Smooth muscle cell (in vitro differentiated cells): ENCODE results near the gene RCE1. TPM values are rescaled to one million over a fixed set of nuclear protein-coding genes. Genes with fewer than 3 reads are reported as not detected.
A peak's percentile ranks its signal among the peaks of the same experiment; 100 is the strongest.

Experiments used
- DNase-seq: peaks from one replicate; lab custom pipeline; 2025; ENCODE audit not compliant: unreplicated experiment; lab: John Stamatoyannopoulos, UW
- H2AFZ ChIP-seq: fragments of 200-600 bp; sonication (generic); 2 replicates; pipeline ENCODE4 v1.6.0; 2016; ENCODE audit warnings: antibody characterized with exemption, low read depth, mild to moderate bottlenecking
- H3F3A ChIP-seq: fragments of 200-600 bp; sonication (generic); 2 replicates; pipeline ENCODE4 v1.6.0; 2017; ENCODE audit warnings: antibody characterized with exemption, low read depth
- H3K27ac ChIP-seq: fragments of 200-600 bp; sonication (generic); 2 replicates; pipeline ENCODE4 v1.5.1; 2016; ENCODE audit warnings: low read depth, mild to moderate bottlenecking
- H3K27me3 ChIP-seq: fragments of 200-600 bp; sonication (generic); 2 replicates; pipeline ENCODE4 v1.6.1; 2016; ENCODE audit warnings: low read depth, mild to moderate bottlenecking
- H3K36me3 ChIP-seq: fragments of 200-600 bp; sonication (generic); 2 replicates; pipeline ENCODE4 v1.5.1; 2016; ENCODE audit warnings: low read depth
- H3K4me1 ChIP-seq: fragments of 200-600 bp; sonication (generic); 2 replicates; pipeline ENCODE4 v1.5.1; 2016; ENCODE audit warnings: low read depth
- H3K4me2 ChIP-seq: fragments of 200-600 bp; sonication (generic); 2 replicates; pipeline ENCODE4 v1.6.0; 2016; ENCODE audit warnings: mild to moderate bottlenecking
- H3K4me3 ChIP-seq: fragments of 200-600 bp; sonication (generic); 2 replicates; pipeline ENCODE4 v1.5.1; 2016; ENCODE audit warnings: mild to moderate bottlenecking
- H3K79me2 ChIP-seq: fragments of 200-600 bp; sonication (generic); 2 replicates; pipeline ENCODE4 v1.6.0; 2016; ENCODE audit warnings: low read depth, mild to moderate bottlenecking
- H3K9ac ChIP-seq: fragments of 200-600 bp; sonication (generic); 2 replicates; pipeline ENCODE4 v1.6.0; 2016; ENCODE audit warnings: low read depth
- H3K9me3 ChIP-seq: fragments of 200-600 bp; sonication (generic); replicated peaks from 2 replicates; pipeline ENCODE4 v1.5.1; 2016; ENCODE audit warnings: low read depth
- H4K20me1 ChIP-seq: fragments of 200-600 bp; sonication (generic); 2 replicates; pipeline ENCODE4 v1.6.0; 2016; ENCODE audit warnings: low read depth
- CTCF ChIP-seq: fragments of 200-600 bp; sonication (generic); IDR thresholded peaks from 2 replicates; pipeline ENCODE4 v1.5.1; 2017; ENCODE audit warnings: borderline replicate concordance, mild to moderate bottlenecking, antibody characterized with exemption; ENCODE audit not compliant: insufficient read depth, poor library complexity, severe bottlenecking
- WGBS: methylation state at CpG from one replicate; pipeline ENCODE4 v1.1.7; 2016; ENCODE audit warnings: low lambda C conversion rate; 5-methylcytosine and 5-hydroxymethylcytosine counted together
- polyA plus RNA-seq: library from polyadenylated mRNA; unstranded; fragments of >200 nt; fragmentation: Nextera tagmentation; extraction: Ambion mirVana; gene quantifications from 2 replicates; pipeline ENCODE4 v1.2.1, GENCODE V29; 2016
- total RNA-seq: library from RNA; depleted of rRNA; stranded (reverse); fragments of >200 nt; gene quantifications from 2 replicates; pipeline ENCODE4 v1.2.3, GENCODE V29; 2014

Gene RCE1
- total and polyA plus RNA-seq, 2 experiments from 2014 or later = 25.2 to 33.5 TPM

GRCh38 chr11:66855574-66856495 lies 12.6 kb downstream of the RCE1 start:
- Histone ChIP-seq H3K27me3 (no peaks in the 10 kb centered on the region), H3K4me3 (peak overlapping the region; percentile 89), H3K9me3 (no peaks in the 10 kb centered on the region), H4K20me1 (no peaks in the 10 kb centered on the region), H3K36me3 (no peaks in the 10 kb centered on the region), H3K9ac (peak overlapping the region; percentile 73), H3K79me2 (peaks cover 3% of the 10 kb centered on the region), H2AFZ (peak overlapping the region; percentile 69), H3K4me1 (peaks cover 8% of the 10 kb centered on the region), H3K27ac (peak overlapping the region; percentile 66), H3F3A (peaks cover 5% of the 10 kb centered on the region), H3K4me2 (peak overlapping the region; percentile 98)
- no peak for TF ChIP-seq CTCF
- DNase-seq = peak; percentile 79
- 8% methylated on average over 38 of the region's 51 CpGs for WGBS

- Histone ChIP-seq H3K27me3 (no peaks in the 10 kb centered on the region), H3K79me2 (peaks cover 3% of the 10 kb centered on the region), H3K27ac (peak within 1 kb of the TSS; percentile 66), H3K36me3 (no peaks in the 10 kb centered on the region), H3K9ac (peak within 1 kb of the TSS; percentile 73), H3K4me3 (peak within 1 kb of the TSS; percentile 89), H4K20me1 (no peaks in the 10 kb centered on the region), H3K9me3 (no peaks in the 10 kb centered on the region), H3K4me1 (peaks cover 8% of the 10 kb centered on the region), H3K4me2 (peak within 1 kb of the TSS; percentile 98), H2AFZ (peak within 1 kb of the TSS; percentile 69), H3F3A (peaks cover 5% of the 10 kb centered on the region)
- no peak for TF ChIP-seq CTCF
- no peak for DNase-seq
- WGBS = 2% methylated on average over 25 of the region's 103 CpGs
Measured at GRCh38 chr11:66856496-66857233, 13.4 kb downstream of the RCE1 start, which contains the start of gene LRFN4. Gene LRFN4 (plus strand): TSS chr11:66857064. CDS start chr11:66857745, 681 bp downstream.

- no peaks in the 10 kb centered on the region for H4K20me1 ChIP-seq
- no peaks in the 10 kb centered on the region for H3K9me3 ChIP-seq
- DNase-seq = no peak
- H3K4me1 ChIP-seq = peaks cover 8% of the 10 kb centered on the region
- no peak for TF ChIP-seq CTCF
- no peak overlapping the region for H3K27ac ChIP-seq
- no peak overlapping the region for H2AFZ ChIP-seq
- H3K4me2 ChIP-seq = peak overlapping the region; percentile 85
- no peaks in the 10 kb centered on the region for H3K36me3 ChIP-seq
- no peak overlapping the region for H3K9ac ChIP-seq
- H3K4me3 ChIP-seq = peak overlapping the region; percentile 89
- 64% methylated on average over 21 of the region's 47 CpGs for WGBS
- peaks cover 5% of the 10 kb centered on the region for H3F3A ChIP-seq
- peaks cover 3% of the 10 kb centered on the region for H3K79me2 ChIP-seq
- no peaks in the 10 kb centered on the region for H3K27me3 ChIP-seq
Measured at GRCh38 chr11:66857234-66857926, 14.1 kb downstream of the RCE1 start.
